IMR-90 (cell line): ENCODE results near the gene CYTH2.

Experiments used
- CEBPB ChIP-seq: IDR thresholded peaks from 2 replicates; pipeline ENCODE4 v1.6.1; 2012; ENCODE audit warnings: low read depth, low read length, improper control_type of control experiment
- MAFK ChIP-seq: IDR thresholded peaks from 2 replicates; pipeline ENCODE4 v1.6.1; 2012; ENCODE audit warnings: low read depth, low read length, improper control_type of control experiment
- MAZ ChIP-seq: IDR thresholded peaks from 2 replicates; pipeline ENCODE4 v1.6.1; 2012; ENCODE audit warnings: low read depth, mild to moderate bottlenecking, low read length, improper control_type of control experiment, moderate library complexity, borderline replicate concordance
- MXI1 ChIP-seq: IDR thresholded peaks from 2 replicates; pipeline ENCODE4 v1.6.1; 2012; ENCODE audit warnings: low read depth, mild to moderate bottlenecking, low read length, moderate library complexity, borderline replicate concordance
- NFE2L2 ChIP-seq: fragments of 150-350 bp; IDR thresholded peaks from 2 replicates; pipeline ENCODE4 v1.6.1; 2016; ENCODE audit warnings: low read depth, mild to moderate bottlenecking, low read length
- POLR2A ChIP-seq: IDR thresholded peaks from 2 replicates; pipeline ENCODE4 v1.6.1; 2012; ENCODE audit warnings: mild to moderate bottlenecking, low read depth, low read length
- RAD21 ChIP-seq: IDR thresholded peaks from 2 replicates; pipeline ENCODE4 v1.6.1; 2012; ENCODE audit warnings: low read length, improper control_type of control experiment
- RCOR1 ChIP-seq: IDR thresholded peaks from 2 replicates; pipeline ENCODE4 v1.6.1; 2012; ENCODE audit warnings: mild to moderate bottlenecking, low read length, improper control_type of control experiment; ENCODE audit not compliant: insufficient replicate concordance
- RFX5 ChIP-seq: IDR thresholded peaks from 2 replicates; pipeline ENCODE4 v1.8.0; 2012; ENCODE audit warnings: low read depth, mild to moderate bottlenecking, low read length, moderate library complexity
- SMC3 ChIP-seq: fragments of 150-350 bp; IDR thresholded peaks from 2 replicates; pipeline ENCODE4 v1.6.1; 2016; ENCODE audit warnings: low read depth, mild to moderate bottlenecking, antibody characterized with exemption, low read length, moderate library complexity
- TF ChIP-seq, protein P1 (sequence below): conservative IDR thresholded peaks from 2 replicates; pipeline ENCODE4 v1.5.1; 2012; ENCODE audit warnings: mild to moderate bottlenecking, low read depth, low read length, improper control_type of control experiment
- TF ChIP-seq, protein P2 (sequence below): fragments of 150-350 bp; IDR thresholded peaks from 2 replicates; pipeline ENCODE4 v1.6.1; 2017; ENCODE audit warnings: mild to moderate bottlenecking, antibody characterized with exemption, low read length, low read depth

DNA sequence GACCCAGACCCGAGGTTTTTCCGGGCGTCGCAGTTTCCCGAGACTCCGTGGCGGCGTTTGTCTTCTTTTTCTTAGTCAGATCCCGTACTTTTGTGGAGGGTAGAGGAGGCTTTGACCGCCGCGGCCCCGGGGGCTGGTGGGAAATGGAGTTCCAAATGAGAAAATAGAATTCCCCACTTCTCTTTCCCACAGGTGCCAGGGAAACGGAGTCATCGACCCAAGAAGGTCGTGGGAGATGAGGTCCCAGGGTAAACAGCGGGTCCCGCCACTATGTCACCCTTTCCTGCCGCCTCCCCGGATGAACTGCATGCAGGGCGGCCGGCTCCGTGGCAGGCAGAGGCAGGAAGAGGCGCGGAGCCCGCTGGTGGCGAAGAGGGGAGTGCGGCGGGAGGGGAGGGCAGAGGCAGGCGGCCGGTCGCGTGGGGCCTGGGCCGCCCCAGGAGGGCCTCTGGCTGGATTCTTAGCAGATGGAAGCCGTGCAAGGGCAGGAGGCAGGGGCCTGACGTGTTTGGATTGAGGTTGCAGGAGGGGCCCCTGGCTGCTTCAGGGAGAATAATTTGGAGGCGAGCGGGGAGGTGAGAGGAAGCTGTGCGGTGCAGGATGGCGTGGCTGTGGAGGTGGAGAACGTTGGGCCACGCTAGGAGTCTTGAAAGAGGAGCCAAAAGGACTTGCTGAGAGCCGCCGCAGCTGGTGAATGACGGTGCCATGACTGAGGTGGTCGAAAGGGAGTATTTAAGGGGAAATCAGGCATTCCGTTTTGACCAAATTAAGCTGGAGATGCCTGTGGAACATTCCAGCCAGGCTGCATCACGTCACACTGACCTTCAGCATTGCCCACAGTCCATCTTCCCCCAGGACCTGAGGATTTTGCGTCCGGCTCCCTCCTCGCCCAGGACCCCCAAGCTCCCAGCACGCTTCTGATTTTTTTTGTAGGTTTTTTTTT lies 11.7 kb downstream of the CYTH2 start:
- TF ChIP-seq, protein P1, sequence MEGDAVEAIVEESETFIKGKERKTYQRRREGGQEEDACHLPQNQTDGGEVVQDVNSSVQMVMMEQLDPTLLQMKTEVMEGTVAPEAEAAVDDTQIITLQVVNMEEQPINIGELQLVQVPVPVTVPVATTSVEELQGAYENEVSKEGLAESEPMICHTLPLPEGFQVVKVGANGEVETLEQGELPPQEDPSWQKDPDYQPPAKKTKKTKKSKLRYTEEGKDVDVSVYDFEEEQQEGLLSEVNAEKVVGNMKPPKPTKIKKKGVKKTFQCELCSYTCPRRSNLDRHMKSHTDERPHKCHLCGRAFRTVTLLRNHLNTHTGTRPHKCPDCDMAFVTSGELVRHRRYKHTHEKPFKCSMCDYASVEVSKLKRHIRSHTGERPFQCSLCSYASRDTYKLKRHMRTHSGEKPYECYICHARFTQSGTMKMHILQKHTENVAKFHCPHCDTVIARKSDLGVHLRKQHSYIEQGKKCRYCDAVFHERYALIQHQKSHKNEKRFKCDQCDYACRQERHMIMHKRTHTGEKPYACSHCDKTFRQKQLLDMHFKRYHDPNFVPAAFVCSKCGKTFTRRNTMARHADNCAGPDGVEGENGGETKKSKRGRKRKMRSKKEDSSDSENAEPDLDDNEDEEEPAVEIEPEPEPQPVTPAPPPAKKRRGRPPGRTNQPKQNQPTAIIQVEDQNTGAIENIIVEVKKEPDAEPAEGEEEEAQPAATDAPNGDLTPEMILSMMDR = no peak
- TF ChIP-seq RCOR1 (no peak), POLR2A (no peak; the same call in 1 of the 2 replicates), RFX5 (no peak), MAFK (no peak), SMC3 (no peak), RAD21 (no peak), MAZ (0 out of 2 replicates have a peak, but pooled peaks have one; percentile 38), CEBPB (no peak), MXI1 (no peak), NFE2L2 (no peak)
- TF ChIP-seq, protein P2, sequence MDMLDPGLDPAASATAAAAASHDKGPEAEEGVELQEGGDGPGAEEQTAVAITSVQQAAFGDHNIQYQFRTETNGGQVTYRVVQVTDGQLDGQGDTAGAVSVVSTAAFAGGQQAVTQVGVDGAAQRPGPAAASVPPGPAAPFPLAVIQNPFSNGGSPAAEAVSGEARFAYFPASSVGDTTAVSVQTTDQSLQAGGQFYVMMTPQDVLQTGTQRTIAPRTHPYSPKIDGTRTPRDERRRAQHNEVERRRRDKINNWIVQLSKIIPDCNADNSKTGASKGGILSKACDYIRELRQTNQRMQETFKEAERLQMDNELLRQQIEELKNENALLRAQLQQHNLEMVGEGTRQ = no peak
